GM19452 (cell line): Measurements from ENCODE around the gene COL6A1.
"Not testable (repeated sequence)": the region's sequence is repeated elsewhere in the genome, so short reads cannot be mapped to it uniquely, and the experiment has no call there.

Experiments used
- ATAC-seq: cut with Tn5 transposase; IDR thresholded peaks from one replicate; pipeline ENCODE4 v1.9.1; 2021; ENCODE audit not compliant: unreplicated experiment

Gene COL6A1

DNA sequence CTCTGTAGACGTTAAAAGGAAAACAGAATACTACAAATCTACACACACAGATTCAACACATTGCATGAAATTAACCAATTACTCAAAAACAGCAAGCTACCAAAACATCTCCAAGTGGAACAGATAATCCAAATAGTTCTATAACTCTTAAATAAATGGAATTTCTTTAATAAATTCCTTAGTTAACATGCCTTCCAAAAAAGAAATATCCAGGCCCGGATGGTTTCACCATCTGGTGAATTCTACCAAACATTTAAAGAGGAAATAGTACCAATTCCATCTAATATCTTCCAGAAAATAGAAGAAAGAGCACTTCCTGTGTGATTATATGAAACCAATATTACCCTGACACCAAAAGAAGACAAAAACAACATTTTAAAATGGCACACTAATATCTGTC lies 63.6 kb downstream of the COL6A1 start:
- no peak for ATAC-seq

DNA sequence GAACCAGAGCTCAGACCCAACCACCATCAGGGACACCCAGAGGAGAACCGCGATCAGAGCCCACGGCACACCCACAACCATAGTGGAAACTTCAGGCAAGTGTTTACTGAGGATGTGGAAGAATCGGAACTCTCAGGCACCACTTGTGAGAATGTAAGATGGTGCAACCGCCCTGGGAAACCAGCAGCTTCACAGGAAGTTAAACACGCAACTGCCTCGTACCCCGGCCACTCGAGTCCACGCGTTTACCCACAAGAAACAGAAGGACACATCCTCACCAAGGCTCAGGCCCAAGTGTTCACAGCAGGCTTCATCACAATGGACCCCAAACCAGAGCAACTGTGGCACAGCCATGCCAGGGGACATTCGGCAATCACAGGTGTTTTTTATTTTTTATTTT lies 64.9 kb downstream of the COL6A1 start:
- ATAC-seq, result no peak

DNA sequence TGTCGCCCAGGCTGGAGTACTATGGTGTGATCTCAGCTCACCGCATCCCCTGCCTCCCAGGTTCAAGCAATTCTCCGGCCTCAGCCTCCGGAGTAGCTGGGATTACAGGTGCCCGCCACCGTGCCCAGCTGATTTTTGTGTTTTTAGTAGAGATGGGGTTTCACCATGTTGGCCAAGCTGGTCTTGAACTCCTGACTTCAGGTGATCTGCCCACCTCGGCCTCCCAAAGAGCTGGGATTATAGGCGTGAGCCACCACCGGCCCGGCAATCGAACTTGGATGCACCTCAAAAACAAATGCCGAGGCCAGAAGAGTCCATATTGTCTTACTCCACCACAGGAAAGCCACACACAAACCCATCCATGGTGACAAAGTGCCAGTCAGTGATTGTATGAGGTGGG lies 65.3 kb downstream of the COL6A1 start:
- ATAC-seq, result not testable (repeated sequence)

DNA sequence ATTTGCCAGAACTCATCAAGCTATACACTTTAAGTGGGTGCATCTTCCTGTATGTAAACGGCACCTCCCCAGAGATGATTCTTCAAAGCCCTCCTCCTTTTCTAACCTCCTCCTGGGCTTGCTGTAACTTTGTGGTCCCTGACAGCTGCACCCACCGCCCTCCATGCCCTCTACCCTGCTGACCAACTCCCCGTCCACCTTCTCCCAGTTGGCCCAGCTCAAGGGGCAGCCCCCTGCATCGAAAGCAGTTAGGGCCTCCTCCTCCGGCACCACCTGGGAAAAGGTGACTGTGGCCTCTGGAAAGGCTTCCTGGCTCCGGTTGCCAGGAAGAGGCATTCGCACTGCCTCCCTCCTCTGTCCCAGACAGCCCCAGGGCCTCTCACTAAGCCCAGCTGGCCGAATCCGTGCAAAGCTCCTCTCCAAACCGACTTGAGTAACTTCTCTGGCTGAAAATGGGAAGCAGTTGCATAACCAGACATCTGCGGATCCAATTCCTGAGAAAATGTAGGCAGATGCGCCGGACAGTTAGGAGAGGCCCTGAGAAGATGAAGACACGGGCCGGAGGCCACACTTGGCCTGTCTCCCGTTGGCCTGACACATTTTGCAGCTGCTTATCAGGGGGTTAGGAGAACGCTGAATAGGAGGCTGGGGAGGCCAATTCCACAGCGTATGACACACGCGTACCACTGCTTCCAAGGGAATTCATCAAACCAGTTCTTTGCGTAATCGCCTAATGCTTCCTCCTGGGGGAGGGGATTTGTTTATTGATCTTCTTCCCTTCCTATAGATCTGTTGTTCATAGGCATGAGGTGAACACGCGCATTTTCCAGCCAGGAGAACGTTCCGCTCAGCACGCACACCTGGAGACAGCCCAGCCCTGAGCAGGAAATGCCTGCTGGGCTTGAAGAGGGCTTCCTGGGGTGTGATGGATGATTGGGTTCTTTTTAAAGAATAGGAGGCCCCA lies 67.6 kb downstream of the COL6A1 start:
- no peak for ATAC-seq

DNA sequence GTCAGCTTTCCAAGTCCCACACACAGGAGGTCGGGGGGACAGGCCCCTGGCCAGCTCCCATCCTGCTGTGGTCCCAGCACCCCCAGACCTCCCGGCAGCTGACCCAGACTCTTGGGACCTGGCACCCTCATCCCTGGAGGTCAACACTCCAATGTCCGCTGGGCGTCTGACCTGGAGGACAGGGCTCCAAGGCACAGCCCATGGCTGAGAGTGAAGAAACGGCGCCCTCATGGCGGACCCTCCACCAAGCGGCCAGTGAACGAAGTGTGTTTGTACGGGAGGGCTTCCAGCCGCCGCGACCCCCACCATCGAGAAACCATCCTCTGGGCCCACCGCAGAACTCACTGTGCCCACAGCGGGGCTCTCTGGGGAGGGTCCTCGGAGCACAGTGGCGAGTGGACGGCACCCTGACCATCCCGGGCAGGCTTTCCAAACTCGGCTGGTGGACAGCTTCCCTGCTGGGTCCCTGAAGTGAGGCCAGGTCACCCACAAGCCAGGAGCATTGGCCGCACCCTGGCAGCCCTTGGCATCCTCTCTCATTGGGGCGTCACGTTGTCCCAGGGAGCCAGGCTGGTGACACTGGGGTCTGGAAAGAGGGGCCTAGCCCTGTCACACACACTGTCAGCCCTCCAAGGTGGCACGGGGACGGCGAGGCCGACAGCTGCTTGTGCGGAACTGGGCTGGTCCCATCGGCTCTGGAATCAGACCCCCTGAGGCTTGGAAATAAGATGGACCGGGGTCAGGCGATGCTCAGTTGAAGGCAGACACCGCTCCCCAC lies 68.5 kb downstream of the COL6A1 start:
- ATAC-seq, result no peak

DNA sequence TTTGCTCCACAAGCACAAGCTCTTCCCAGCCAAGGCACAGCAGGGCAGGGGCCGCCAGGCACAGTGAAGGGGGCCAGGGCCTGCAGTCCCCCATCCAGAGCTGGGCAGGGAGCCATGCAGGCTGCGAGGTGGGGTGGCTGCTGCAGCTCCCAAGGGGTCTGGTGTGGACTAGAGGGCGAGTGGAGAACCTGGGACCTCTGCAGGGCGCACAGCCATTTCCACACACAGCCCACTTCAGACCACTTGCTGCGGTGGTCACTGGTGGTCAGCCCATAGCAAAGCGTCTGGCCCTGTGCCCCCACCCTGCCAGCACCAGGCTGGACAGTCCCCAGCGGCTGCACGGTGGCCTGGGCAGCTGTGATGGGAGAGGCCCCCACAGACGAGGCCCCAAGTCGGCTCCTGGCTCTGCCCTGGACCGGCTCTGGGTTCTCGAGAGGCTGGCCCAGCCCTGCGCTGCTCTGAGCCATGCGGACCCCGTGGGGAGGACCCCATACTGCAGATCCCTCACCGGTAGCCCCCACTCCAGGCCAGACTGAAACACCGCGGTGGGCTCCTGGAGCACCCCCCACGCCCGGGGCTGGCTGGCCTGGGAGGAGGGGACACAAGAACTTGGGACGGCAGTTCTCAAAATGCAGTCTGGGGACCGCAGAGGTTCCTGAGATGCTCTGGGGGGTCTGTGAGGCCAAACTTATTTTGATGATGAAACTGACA lies 69.3 kb downstream of the COL6A1 start:
- no peak for ATAC-seq

DNA sequence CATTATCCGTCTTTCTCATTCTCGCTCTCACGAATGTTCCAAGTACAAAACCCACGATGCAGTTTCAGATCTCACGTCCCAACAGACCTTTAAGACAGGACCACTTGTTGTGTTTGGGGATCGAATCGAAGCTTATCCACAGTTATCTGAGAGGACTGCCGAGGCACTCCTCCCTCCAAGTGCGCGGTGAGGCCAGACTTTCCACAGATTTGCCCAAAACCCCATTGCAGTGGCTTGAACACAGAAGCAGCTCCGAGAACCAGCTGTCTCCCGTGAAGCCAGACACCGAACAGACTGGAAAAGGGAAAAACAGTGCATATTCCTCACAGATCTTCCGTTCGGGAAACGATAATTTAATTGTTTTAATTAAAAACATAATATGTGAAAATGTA lies 69.8 kb downstream of the COL6A1 start:
- no peak for ATAC-seq

DNA sequence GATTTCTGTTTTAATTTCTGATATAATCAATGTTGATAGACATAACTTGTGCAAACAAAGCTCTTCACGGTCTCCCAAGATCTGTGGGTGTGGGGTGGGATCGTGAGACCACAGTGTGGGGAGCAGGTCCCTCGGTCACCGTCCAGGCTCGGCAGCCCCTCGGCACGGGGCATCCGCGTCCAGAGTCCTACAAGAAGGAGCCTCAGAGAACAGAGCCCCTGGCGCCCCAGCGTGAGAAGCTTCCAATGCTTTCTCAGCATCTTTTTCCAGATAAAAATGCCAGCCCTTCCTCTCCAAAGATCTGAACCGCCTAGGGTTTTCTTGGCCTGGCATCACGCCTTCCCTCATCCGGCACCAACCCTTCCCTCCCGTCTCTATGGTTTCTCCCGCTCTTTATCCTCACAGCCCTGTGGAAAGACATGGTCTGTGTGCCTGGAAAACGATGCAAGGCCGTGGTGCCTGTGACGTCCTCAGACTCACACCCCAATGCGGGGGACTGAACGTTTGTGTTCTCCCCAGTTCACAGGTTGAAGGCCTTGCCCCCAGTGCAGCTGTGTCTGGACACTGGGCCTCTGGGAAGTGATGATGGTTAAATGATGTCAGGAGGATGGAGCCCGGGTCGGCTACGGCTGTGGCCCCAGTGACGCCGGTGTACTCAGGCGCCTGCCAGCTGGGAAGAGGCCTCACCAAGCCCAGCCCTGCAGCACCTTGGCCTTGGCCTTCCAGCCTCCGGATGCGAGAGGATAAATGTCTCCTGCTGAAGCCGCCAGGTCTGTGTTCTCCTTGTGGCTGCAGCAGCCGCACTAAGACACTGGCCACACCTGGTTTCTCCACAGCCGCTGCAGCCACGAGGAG lies 70.5 kb downstream of the COL6A1 start:
- no peak for ATAC-seq

DNA sequence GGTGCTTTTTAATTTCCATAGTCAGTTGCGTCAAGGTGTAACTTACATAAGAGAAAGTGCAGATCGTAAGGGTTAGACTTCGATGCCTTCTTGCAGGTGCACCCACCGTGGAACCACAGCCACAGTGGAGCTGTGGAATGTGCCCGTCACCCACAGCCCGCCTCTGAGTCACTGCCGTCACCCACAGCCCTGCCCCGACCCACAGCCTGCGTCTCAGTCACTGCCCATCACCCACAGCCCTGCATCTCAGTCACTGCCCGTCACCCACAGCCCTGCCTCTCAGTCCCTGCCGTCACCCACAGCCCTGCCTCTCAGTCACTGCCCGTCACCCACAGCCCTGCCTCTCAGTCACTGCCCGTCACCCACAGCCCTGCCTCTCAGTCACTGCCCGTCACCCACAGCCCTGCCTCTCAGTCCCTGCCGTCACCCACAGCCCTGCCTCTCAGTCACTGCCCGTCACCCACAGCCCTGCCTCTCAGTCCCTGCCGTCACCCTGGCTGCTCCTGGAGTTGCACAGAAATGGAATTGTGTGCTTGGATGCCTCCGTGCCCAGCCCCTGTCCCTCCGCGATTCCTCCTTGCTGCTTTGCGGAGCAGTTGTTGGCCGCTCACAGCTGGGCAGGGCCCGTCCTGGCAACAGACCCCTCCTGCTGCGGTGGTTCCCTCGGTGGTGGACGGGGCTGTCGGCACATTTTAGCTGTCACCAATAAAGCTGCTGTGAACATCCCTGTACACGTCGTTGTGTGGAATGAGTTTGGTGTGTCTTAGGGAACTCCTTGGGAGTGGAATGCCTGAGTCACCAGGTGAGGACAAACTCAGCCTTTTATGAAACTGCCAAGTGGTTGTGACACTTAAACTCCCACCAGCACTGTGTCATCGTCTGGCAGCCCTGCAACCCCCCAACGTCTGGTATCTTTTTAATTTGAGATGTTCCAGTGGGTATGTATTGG lies 71.4 kb downstream of the COL6A1 start:
- no peak for ATAC-seq

DNA sequence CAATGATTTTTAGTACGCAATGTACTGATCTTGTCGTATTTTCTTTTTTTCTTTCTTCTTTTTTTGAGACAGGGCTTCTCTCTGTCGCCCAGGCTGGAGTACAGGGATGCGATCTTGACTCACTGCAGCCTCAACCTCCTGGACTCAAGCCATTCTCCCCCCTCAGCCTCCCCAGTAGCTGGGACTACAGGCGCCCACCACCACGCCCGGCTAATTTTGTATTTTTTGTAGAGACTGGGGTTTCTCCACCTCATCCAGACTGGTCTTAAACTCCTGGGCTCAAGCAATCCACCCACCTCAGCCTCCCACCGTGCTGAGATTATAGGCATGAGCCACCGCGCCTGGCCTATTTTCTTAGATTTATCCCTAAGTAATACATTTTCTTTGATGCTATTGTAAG lies 72.5 kb downstream of the COL6A1 start:
- no peak for ATAC-seq

DNA sequence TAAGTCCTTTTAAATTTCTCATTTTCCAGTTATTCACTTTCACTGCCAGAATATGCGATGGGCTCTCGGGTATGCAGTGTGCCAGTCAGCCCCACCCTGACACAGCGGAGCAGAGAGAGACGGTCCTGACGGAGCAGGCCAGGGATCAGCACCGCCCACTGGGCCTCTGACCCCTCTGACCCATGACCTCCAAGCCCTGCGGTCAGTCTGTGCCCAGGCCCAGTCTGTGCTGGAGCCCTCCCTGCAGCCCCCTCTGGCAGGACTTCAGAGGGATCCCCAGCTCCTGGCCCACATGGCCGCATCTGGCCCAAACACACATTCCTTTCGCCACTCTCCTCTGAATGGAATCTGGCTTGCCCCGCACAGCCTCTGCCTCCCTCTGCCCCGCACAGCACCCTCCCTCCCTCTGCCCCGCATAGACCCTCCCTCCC lies 72.9 kb downstream of the COL6A1 start:
- no peak for ATAC-seq
